ENCODE measurements around the gene CHN1. TPM values are rescaled to one million over a fixed set of nuclear protein-coding genes. Genes with fewer than 3 reads are reported as not detected.
A peak's percentile ranks its signal among the peaks of the same experiment; 100 is the strongest.

The CHN1 gene
- total and polyA plus RNA-seq, 2 of the 8 experiments (the other 6 are each of a cell fraction or from before 2014, with no cell fraction given): 54.0 to 65.7 TPM

GRCh38 chr2:174836377-174836994, 168.7 kb downstream of the CHN1 start:
- Histone ChIP-seq H3K27me3 (replicated peaks in 1 of 4; ENCODE audit: control insufficient read depth in 3 of 4, extremely low read depth in 1 of 4, insufficient read depth in 3 of 4, low read length in 3 of 4) (no peaks in the 10 kb centered on the region), H4K91ac (replicated peaks; ENCODE audit: insufficient read length, low read length) (no peak overlapping the region), H3K9me3 (ENCODE audit: insufficient read depth in 2 of 2, low read depth in 1 of 2, low read length in 1 of 2) (no peaks in the 10 kb centered on the region), H4K8ac (ENCODE audit: extremely low read depth, insufficient read depth, low read length) (no peak overlapping the region), H3K9ac (replicated peaks in 1 of 4; ENCODE audit: extremely low read depth in 1 of 4, low read depth in 3 of 4, low read length in 3 of 4) (no peak overlapping the region), H3K4me1 (replicated peaks in 1 of 4; ENCODE audit: control insufficient read depth in 3 of 4, insufficient read depth in 4 of 4, low read length in 3 of 4) (peaks cover 0 to 15% (median 9%) of the 10 kb centered on the region in 4 experiments; a peak in 5 of 7 replicates), H3K27ac (ENCODE audit: low read depth, low read length) (no peak overlapping the region), H3K36me3 (ENCODE audit: control insufficient read depth in 2 of 4, insufficient read depth in 4 of 4, low read length in 3 of 4) (no peaks in the 10 kb centered on the region), H3K56ac (replicated peaks; ENCODE audit: insufficient read length, low read depth, low read length) (no peak overlapping the region), H3K4me3 (ENCODE audit: extremely low read depth in 1 of 4, insufficient read depth in 2 of 4, low read depth in 3 of 4, low read length in 4 of 4) (peak overlapping the region in 1 of 4 experiments; percentile 15; a peak in 1 of 8 replicates), H3K79me1 (ENCODE audit: low read depth, low read length) (no peaks in the 10 kb centered on the region), H3K79me2 (ENCODE audit: control insufficient read depth in 1 of 2, insufficient read depth in 2 of 2, low read length in 2 of 2) (peaks cover 0 to 43% of the 10 kb centered on the region in 2 experiments; a peak in 2 of 4 replicates), H3K23me2 (ENCODE audit: low read depth, low read length) (no peaks in the 10 kb centered on the region), H3K4ac (replicated peaks; ENCODE audit: insufficient read length, low read depth, low read length) (no peak overlapping the region), H2BK15ac (ENCODE audit: low read length) (no peak overlapping the region), H3K18ac (ENCODE audit: extremely low read depth, low read length) (no peak overlapping the region), H2AK5ac (ENCODE audit: low read depth, low read length) (no peak overlapping the region), H2BK120ac (replicated peaks; ENCODE audit: low read depth, low read length) (no peak overlapping the region), H3K23ac (ENCODE audit: insufficient read length) (no peak overlapping the region), H3K4me2 (ENCODE audit: insufficient read depth in 1 of 2, low read depth in 2 of 2, low read length in 2 of 2) (no peak overlapping the region), H3K14ac (ENCODE audit: insufficient read length) (no peak overlapping the region), H4K5ac (ENCODE audit: insufficient read length, low read depth, low read length) (no peak overlapping the region), H2BK20ac (ENCODE audit: low read length) (no peak overlapping the region), H4K20me1 (replicated peaks in 1 of 2; ENCODE audit: control insufficient read depth in 1 of 2, insufficient read depth in 2 of 2, low read length in 2 of 2) (no peaks in the 10 kb centered on the region), H2BK5ac (ENCODE audit: low read depth, low read length) (no peak overlapping the region), H2BK12ac (ENCODE audit: low read depth, low read length) (no peak overlapping the region), H2AFZ (ENCODE audit: low read length) (no peak overlapping the region)
- FAIRE-seq (no peak), DNase-seq (ENCODE audit: low read depth in 1 of 2, low spot score in 2 of 2) (no peak)
- TF ChIP-seq JUN (IDR thresholded peaks at IDR 0.05; ENCODE audit: low read depth, low read length) (no peak), CEBPB (IDR thresholded peaks at IDR 0.05; ENCODE audit: low read depth, low read length) (no peak), BCL11A (IDR thresholded peaks at IDR 0.05; ENCODE audit: low read depth in 2 of 2, low read length in 2 of 2) (no peak), SUZ12 (IDR thresholded peaks at IDR 0.05; ENCODE audit: low read length) (no peak), POU5F1 (IDR thresholded peaks at IDR 0.05; ENCODE audit: low read depth, low read length) (no peak), KDM4A (IDR thresholded peaks at IDR 0.05; ENCODE audit: low read depth, low read length, severe bottlenecking) (no peak), TAF1 (IDR thresholded peaks at IDR 0.05; ENCODE audit: low read depth, low read length) (no peak), CREB1 (IDR thresholded peaks at IDR 0.05) (no peak), CBX8 (IDR thresholded peaks at IDR 0.05; ENCODE audit: borderline replicate concordance, low read depth, low read length) (no peak), SRF (IDR thresholded peaks at IDR 0.05; ENCODE audit: low read depth, low read length) (no peak)
- ChIA-PET POLR2A (ENCODE audit: partially characterized antibody) (interaction anchor here (0.6 to 2.4 kb wide), 2 partner anchors 11 to 577 kb away, joined by 3 to 9 read pairs; no protein-coding TSS in a partner anchor), CTCF (ENCODE audit: partially characterized antibody) (interaction anchor here (1.0 to 2.7 kb wide), 8 partner anchors 10 to 148 kb away, joined by 3 to 12 read pairs (median 4); no protein-coding TSS in a partner anchor)
- WGBS, 2 experiments (ENCODE audit: extremely low coverage in 1 of 2, insufficient coverage in 1 of 2, insufficient read length in 1 of 2, insufficient replicate concordance in 2 of 2, low coverage in 1 of 2, low lambda C conversion rate in 2 of 2, missing lambda C conversion rate in 1 of 2): 96% methylated on average over 3 of the region's 3 CpGs; no CpG with 5 or more reads in 1 of the 2 experiments

All from H1 (cell line).